ENCODE results near the gene STRIP2. TPM values are rescaled to one million over a fixed set of nuclear protein-coding genes. Genes with fewer than 3 reads are reported as not detected.

STRIP2 gene
- total and polyA plus RNA-seq, 2 experiments from 2014 or later: 0.83 to 1.1 TPM

DNA sequence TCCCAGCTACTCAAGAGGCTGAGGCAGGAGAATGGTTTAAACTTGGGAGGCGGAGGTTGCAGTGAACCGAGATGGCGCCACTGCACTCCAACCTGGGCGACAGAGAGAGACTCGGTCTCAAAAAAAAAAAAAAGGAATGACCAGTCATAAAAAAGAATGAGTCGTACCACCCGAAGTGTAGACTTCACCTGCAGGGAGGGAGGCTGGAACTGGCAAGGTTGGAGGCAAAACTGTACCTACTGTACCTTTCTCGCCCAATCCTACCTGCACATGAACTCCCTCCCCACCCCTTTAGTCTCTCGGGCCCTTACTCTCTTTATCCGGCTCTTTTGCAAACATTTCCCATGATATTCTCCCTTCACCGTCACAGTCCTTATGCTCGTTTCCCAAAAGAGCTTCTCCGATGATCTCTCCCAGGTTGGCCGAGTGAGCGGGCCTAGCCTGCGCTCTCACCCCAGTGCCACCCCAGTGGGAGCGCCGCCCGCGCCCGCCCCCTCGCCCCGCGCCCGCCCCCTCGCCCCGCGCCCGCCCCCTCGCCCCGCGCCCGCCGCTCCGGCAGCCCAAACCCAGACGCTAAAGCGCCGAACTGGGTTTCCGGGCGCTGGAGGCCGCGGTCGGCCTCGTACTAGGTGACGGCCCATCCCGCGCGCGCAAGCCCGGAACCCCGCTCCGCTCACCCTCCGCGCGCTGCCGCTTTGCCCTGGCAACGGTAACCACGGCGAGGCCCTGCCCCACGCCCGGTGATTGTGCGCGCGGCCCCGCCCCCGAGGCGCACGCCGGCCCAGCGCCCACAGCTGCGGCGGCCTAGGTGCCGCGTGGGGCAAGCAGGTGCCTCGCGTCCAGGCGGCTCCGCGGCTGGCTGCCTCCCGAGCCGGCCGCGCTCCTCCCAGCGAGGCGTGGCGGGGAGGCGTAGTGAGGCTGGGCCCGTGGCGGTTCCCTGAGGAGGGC is 67.8 kb downstream of the STRIP2 start, which contains the start of gene SMKR1:
Gene SMKR1 (plus strand): TSS at position 772 of the 948 bp plus-strand sequence. CDS start 294 bp downstream, outside the sequence.
- no peak within 1 kb of the TSS for H3K27ac ChIP-seq
- WGBS (ENCODE audit: low lambda C conversion rate, missing lambda C conversion rate): 5% methylated on average over 56 of the region's 89 CpGs

DNA sequence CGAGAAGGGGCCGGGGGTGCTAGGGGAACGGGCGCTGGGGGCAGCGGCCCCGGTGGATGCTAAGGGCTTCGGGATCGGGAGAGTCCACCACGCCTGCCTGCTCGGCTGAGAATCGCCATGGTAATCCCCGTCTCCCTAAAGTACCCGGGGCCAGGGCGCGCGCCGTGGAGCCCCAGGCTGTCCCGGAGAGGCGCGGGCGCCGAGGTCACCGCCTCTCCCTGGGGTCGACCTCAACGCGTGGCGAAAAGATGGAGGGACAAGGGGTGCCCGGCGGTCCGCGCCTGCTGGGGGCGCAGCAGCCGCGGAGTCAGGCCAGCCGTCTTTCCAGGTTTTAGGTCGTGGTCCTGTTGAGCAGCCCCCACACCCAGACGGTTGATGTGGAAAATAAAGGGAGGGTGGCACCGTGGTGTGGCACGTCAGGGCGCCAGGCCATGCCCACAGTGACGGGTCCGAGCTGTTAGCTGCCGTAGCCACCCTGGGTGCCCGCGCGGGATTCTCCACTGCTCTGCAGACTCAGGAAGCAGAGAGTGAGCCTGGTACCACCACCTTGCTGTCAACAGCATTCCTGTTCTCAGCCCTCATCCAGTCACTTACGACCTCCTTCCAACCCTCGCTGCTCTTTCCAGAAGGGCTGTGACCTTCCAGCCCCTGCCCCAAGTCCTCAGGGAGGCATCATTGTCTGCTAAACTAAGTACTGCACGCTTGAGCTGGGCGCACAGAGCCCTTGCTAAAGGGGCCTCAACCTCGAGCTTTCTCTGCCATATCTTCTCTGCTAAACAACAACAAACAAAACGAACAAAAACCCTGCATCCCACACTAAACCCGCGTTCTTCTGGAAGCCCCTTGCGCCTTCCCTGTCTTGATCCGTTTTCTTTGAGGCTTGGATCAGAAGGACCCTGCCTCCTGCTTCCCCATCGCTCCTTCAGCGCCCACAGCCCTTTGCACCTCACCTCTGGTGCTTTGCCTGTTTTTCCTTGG is 68.8 kb downstream of the STRIP2 start:
- TF ChIP-seq, protein P1, sequence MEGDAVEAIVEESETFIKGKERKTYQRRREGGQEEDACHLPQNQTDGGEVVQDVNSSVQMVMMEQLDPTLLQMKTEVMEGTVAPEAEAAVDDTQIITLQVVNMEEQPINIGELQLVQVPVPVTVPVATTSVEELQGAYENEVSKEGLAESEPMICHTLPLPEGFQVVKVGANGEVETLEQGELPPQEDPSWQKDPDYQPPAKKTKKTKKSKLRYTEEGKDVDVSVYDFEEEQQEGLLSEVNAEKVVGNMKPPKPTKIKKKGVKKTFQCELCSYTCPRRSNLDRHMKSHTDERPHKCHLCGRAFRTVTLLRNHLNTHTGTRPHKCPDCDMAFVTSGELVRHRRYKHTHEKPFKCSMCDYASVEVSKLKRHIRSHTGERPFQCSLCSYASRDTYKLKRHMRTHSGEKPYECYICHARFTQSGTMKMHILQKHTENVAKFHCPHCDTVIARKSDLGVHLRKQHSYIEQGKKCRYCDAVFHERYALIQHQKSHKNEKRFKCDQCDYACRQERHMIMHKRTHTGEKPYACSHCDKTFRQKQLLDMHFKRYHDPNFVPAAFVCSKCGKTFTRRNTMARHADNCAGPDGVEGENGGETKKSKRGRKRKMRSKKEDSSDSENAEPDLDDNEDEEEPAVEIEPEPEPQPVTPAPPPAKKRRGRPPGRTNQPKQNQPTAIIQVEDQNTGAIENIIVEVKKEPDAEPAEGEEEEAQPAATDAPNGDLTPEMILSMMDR (IDR thresholded peaks at IDR 0.05; ENCODE audit: poor library complexity): peak; percentile 22
- TF ChIP-seq EZH2phosphoT487 (IDR thresholded peaks at IDR 0.05; ENCODE audit: low read depth, severe bottlenecking, unreplicated experiment): no peak
- peak; percentile 32 for TF ChIP-seq EZH2 (IDR thresholded peaks at IDR 0.05; ENCODE audit: borderline replicate concordance)
- WGBS (ENCODE audit: low lambda C conversion rate, missing lambda C conversion rate): 18% methylated on average over 48 of the region's 58 CpGs
- no peak overlapping the region for H3K27ac ChIP-seq

More for the DNA sequence above, 67.8 kb downstream of the STRIP2 start, which contains the start of gene SMKR1:
- peak; percentile 76 for DNase-seq (ENCODE audit: low spot score)
- H4K20me1 ChIP-seq (ENCODE audit: insufficient read depth, poor library complexity, severe bottlenecking): no peaks in the 10 kb centered on the region
- no peak for TF ChIP-seq EZH2 (IDR thresholded peaks at IDR 0.05; ENCODE audit: borderline replicate concordance)
- no peak for TF ChIP-seq EZH2phosphoT487 (IDR thresholded peaks at IDR 0.05; ENCODE audit: low read depth, severe bottlenecking, unreplicated experiment)
- TF ChIP-seq, protein P1 (IDR thresholded peaks at IDR 0.05; ENCODE audit: poor library complexity): no peak
- H3K4me3 ChIP-seq: peak within 1 kb of the TSS; percentile 45
- H3K79me2 ChIP-seq: no peaks in the 10 kb centered on the region
- H3K9me3 ChIP-seq (ENCODE audit: low read depth): no peaks in the 10 kb centered on the region
- H3K4me1 ChIP-seq (ENCODE audit: insufficient read depth): no peaks in the 10 kb centered on the region
- peak within 1 kb of the TSS; percentile 93 for H3K4me2 ChIP-seq
- peak within 1 kb of the TSS; percentile 78 for H2AFZ ChIP-seq
- no peaks in the 10 kb centered on the region for H3K9me2 ChIP-seq (replicated peaks; ENCODE audit: insufficient read depth)
- H3K27me3 ChIP-seq: no peaks in the 10 kb centered on the region
- H3K36me3 ChIP-seq (replicated peaks; ENCODE audit: insufficient read depth, low read depth): no peaks in the 10 kb centered on the region

DNA sequence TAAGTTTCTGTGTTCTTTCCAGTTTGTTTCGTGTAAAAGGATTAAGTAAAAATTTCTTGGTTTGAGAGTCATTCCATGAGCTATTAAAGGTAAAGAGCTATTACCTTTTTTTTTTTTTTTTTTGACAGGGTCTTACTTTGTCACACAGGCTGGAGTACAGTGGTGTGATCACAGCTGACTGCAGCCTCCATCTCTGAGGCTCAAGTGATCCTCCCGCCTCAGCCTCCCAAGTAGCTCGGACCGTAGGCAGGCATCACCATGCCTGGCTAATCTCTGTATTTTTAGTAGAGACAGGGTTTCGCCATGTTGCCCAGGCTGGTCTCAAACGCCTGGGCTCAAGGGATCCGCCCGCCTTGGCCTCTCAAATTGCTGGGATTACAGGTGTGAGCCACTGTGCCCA is 69.5 kb downstream of the STRIP2 start:
- Histone ChIP-seq H3K4me3 (no peak overlapping the region), H3K27me3 (no peaks in the 10 kb centered on the region), H4K20me1 (ENCODE audit: insufficient read depth, poor library complexity, severe bottlenecking) (no peaks in the 10 kb centered on the region), H3K4me2 (no peak overlapping the region), H2AFZ (no peak overlapping the region), H3K4me1 (ENCODE audit: insufficient read depth) (no peaks in the 10 kb centered on the region), H3K36me3 (replicated peaks; ENCODE audit: insufficient read depth, low read depth) (no peaks in the 10 kb centered on the region), H3K9me3 (ENCODE audit: low read depth) (no peaks in the 10 kb centered on the region), H3K27ac (no peak overlapping the region), H3K9me2 (replicated peaks; ENCODE audit: insufficient read depth) (no peaks in the 10 kb centered on the region), H3K79me2 (no peaks in the 10 kb centered on the region)
- DNase-seq (ENCODE audit: low spot score): no peak
- TF ChIP-seq EZH2 (IDR thresholded peaks at IDR 0.05; ENCODE audit: borderline replicate concordance) (no peak), EZH2phosphoT487 (IDR thresholded peaks at IDR 0.05; ENCODE audit: low read depth, severe bottlenecking, unreplicated experiment) (no peak)
- TF ChIP-seq, protein P1 (IDR thresholded peaks at IDR 0.05; ENCODE audit: poor library complexity): no peak
- WGBS (ENCODE audit: low lambda C conversion rate, missing lambda C conversion rate): 95% methylated on average over 8 of the region's 8 CpGs

More for the DNA sequence above, 68.8 kb downstream of the STRIP2 start:
- H3K9me2 ChIP-seq (replicated peaks; ENCODE audit: insufficient read depth): no peaks in the 10 kb centered on the region
- no peaks in the 10 kb centered on the region for H4K20me1 ChIP-seq (ENCODE audit: insufficient read depth, poor library complexity, severe bottlenecking)
- no peaks in the 10 kb centered on the region for H3K4me1 ChIP-seq (ENCODE audit: insufficient read depth)
- no peaks in the 10 kb centered on the region for H3K27me3 ChIP-seq
- DNase-seq (ENCODE audit: low spot score): peak; percentile 14
- no peaks in the 10 kb centered on the region for H3K9me3 ChIP-seq (ENCODE audit: low read depth)
- H3K36me3 ChIP-seq (replicated peaks; ENCODE audit: insufficient read depth, low read depth): no peaks in the 10 kb centered on the region
- H3K4me3 ChIP-seq: peak overlapping the region; percentile 45
- peak overlapping the region; percentile 93 for H3K4me2 ChIP-seq
- H3K79me2 ChIP-seq: no peaks in the 10 kb centered on the region
- peak overlapping the region; percentile 78 for H2AFZ ChIP-seq
